Endothelial cell (in vitro differentiated cells): ENCODE measurements around the gene MVB12B. TPM values are rescaled to one million over a fixed set of nuclear protein-coding genes. Genes with fewer than 3 reads are reported as not detected.
A peak's percentile ranks its signal among the peaks of the same experiment; 100 is the strongest.

Source experiments
- DNase-seq: peaks from one replicate; pipeline ENCODE4 v3.0.0; 2021; ENCODE audit warnings: low spot score
- H3K27ac Mint-ChIP-seq: one replicate; pipeline ENCODE4 v1.8.0; 2021; ENCODE audit warnings: mixed read lengths, inconsistent platforms; ENCODE audit not compliant: unreplicated experiment
- H3K27me3 Mint-ChIP-seq: one replicate; pipeline ENCODE4 v1.8.0; 2021; ENCODE audit warnings: mild to moderate bottlenecking, moderate library complexity, mixed read lengths, inconsistent platforms; ENCODE audit not compliant: unreplicated experiment
- H3K36me3 Mint-ChIP-seq: one replicate; pipeline ENCODE4 v1.8.0; 2021; ENCODE audit warnings: mild to moderate bottlenecking, low read depth, mixed read lengths, inconsistent platforms; ENCODE audit not compliant: unreplicated experiment
- H3K4me1 Mint-ChIP-seq: one replicate; pipeline ENCODE4 v1.8.0; 2021; ENCODE audit warnings: mild to moderate bottlenecking, mixed read lengths, inconsistent platforms; ENCODE audit not compliant: unreplicated experiment
- H3K4me3 Mint-ChIP-seq: one replicate; pipeline ENCODE4 v1.8.0; 2021; ENCODE audit warnings: mild to moderate bottlenecking, mixed read lengths, inconsistent platforms; ENCODE audit not compliant: unreplicated experiment
- H3K9me3 Mint-ChIP-seq: one replicate; pipeline ENCODE4 v1.8.0; 2021; ENCODE audit warnings: mixed read lengths, inconsistent platforms; ENCODE audit not compliant: unreplicated experiment
- CTCF ChIP-seq: fragments of 200-600 bp; sonication (generic); IDR thresholded peaks from one replicate; pipeline ENCODE4 v1.5.0; 2021; ENCODE audit warnings: antibody characterized with exemption; ENCODE audit not compliant: unreplicated experiment
- total RNA-seq: library from RNA; stranded (reverse); fragmentation: NEBNext Ultra II Directional; extraction: Animal tissue kit (Norgen Biotek cat#: 25700); gene quantifications from one replicate; pipeline ENCODE4 v1.2.1, GENCODE V29; 2021; ENCODE audit not compliant: unreplicated experiment

Gene MVB12B
- total RNA-seq, 1 donor from 2014 or later = 18.8 TPM

- TF ChIP-seq CTCF = no peak
- Mint-ChIP-seq H3K36me3 (peaks cover 11% of the 10 kb centered on the region), H3K27me3 (peaks cover 9% of the 10 kb centered on the region), H3K27ac (no peak overlapping the region), H3K4me3 (no peak overlapping the region), H3K9me3 (no peaks in the 10 kb centered on the region), H3K4me1 (peaks cover 9% of the 10 kb centered on the region)
- DNase-seq = no peak
Observed at GRCh38 chr9:126478216-126478981, 151.8 kb downstream of the MVB12B start.

- Mint-ChIP-seq H3K27ac (no peak overlapping the region), H3K4me1 (no peaks in the 10 kb centered on the region), H3K9me3 (no peaks in the 10 kb centered on the region), H3K36me3 (peaks cover 17% of the 10 kb centered on the region), H3K4me3 (no peak overlapping the region), H3K27me3 (peaks cover 9% of the 10 kb centered on the region)
- TF ChIP-seq CTCF = no peak
- DNase-seq = no peak
Observed at GRCh38 chr9:126479515-126479914, 152.9 kb downstream of the MVB12B start.

GRCh38 chr9:126480813-126481212, 154.2 kb downstream of the MVB12B start:
- Mint-ChIP-seq H3K27me3 (peaks cover 9% of the 10 kb centered on the region), H3K4me3 (no peak overlapping the region), H3K4me1 (no peaks in the 10 kb centered on the region), H3K9me3 (no peaks in the 10 kb centered on the region), H3K36me3 (peaks cover 17% of the 10 kb centered on the region), H3K27ac (no peak overlapping the region)
- TF ChIP-seq CTCF = no peak
- no peak for DNase-seq

GRCh38 chr9:126481862-126482261, 155.2 kb downstream of the MVB12B start:
- Mint-ChIP-seq H3K9me3 (no peaks in the 10 kb centered on the region), H3K27ac (no peak overlapping the region), H3K36me3 (peaks cover 17% of the 10 kb centered on the region), H3K4me1 (no peaks in the 10 kb centered on the region), H3K4me3 (peak overlapping the region; percentile 32), H3K27me3 (peaks cover 9% of the 10 kb centered on the region)
- no peak for TF ChIP-seq CTCF
- no peak for DNase-seq

GRCh38 chr9:126482361-126483044, 155.9 kb downstream of the MVB12B start:
- Mint-ChIP-seq H3K4me3 (no peak overlapping the region), H3K9me3 (no peaks in the 10 kb centered on the region), H3K27ac (no peak overlapping the region), H3K4me1 (no peaks in the 10 kb centered on the region), H3K27me3 (peaks cover 9% of the 10 kb centered on the region), H3K36me3 (peaks cover 14% of the 10 kb centered on the region)
- TF ChIP-seq CTCF = no peak
- DNase-seq = peak; percentile 61
